GM18951 (cell line): ENCODE results near the gene NAP1L4.

ENCODE experiments used
- POLR2A ChIP-seq: IDR thresholded peaks from 4 replicates; pipeline ENCODE4 v1.6.1; 2011; ENCODE audit warnings: mild to moderate bottlenecking; ENCODE audit not compliant: insufficient read length, insufficient read depth; ENCODE audit errors: extremely low read depth
- in situ Hi-C: fragments of 300-500 bp; cut with MboI; formaldehyde crosslinking; loops from one replicate; pipeline ENCODE4 v1.12.0; 2022; ENCODE audit warnings: low sequenced_read_pairs, mixed read lengths, inconsistent platforms; ENCODE audit not compliant: unreplicated experiment

The NAP1L4 gene

DNA sequence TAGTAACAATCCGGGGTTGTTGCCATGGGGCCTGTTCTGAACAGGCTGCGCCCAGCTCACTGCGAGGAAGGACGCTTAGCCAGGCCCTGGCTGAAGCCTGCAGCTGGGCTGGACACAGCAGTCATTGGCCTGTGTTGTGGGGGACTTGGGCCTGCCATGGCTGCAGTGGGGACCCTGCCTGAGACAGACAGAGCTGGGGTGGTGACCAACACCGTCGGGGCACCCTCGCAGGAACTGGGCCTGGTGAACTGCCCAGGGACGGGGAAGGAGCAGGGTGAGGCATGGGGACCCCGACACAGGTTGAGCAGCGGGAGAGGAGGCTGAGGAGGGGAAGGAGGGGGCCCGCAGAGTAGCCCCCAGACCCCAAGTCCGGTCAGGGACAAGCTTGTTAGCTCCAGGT, 71.8 kb downstream of the NAP1L4 start:
- in situ Hi-C loops = no loop called here

DNA sequence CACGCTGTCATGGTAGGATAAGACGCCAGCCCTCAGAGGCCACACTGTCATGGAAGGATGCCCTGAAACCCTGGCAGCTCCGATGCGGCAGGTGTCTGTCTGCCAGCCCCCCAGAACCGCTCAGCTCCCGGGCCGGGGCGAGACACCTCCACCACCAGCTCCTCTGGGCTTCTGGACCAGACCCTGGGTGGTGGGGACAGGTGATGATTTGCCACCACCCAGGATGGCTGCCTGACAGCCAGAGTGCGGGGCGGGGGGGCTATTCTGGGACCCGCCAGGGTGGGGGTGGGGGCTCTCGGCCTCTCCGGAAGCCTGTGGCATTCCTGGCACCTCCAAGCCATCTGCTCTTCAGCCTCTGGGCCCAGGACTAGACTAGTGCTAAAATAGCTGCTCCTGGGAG, 72.3 kb downstream of the NAP1L4 start:
- TF ChIP-seq POLR2A = no peak
- in situ Hi-C loops = no loop called here

More for the DNA sequence above, 71.8 kb downstream of the NAP1L4 start:
- TF ChIP-seq POLR2A = no peak

DNA sequence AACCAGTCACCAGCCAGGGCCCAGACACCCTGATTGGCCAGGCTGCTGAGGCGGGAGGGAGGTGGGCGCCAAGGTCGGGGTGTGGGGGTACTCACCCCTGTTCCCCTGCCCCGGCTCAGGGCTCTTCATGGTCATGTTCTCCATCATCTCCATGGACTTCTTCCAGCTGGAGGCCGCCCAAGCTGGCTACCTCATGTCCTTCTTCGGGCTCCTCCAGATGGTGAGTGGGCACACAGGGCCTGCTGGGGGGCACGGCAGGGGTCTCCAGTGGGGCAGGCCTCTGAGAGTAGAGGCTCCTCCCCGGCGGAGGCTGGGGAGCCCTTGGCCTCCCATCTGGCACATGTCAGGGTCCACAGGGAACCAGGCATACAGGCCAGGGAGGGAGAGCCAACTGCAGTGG, 72.9 kb downstream of the NAP1L4 start:
- in situ Hi-C loops = no loop called here
- no peak for TF ChIP-seq POLR2A

DNA sequence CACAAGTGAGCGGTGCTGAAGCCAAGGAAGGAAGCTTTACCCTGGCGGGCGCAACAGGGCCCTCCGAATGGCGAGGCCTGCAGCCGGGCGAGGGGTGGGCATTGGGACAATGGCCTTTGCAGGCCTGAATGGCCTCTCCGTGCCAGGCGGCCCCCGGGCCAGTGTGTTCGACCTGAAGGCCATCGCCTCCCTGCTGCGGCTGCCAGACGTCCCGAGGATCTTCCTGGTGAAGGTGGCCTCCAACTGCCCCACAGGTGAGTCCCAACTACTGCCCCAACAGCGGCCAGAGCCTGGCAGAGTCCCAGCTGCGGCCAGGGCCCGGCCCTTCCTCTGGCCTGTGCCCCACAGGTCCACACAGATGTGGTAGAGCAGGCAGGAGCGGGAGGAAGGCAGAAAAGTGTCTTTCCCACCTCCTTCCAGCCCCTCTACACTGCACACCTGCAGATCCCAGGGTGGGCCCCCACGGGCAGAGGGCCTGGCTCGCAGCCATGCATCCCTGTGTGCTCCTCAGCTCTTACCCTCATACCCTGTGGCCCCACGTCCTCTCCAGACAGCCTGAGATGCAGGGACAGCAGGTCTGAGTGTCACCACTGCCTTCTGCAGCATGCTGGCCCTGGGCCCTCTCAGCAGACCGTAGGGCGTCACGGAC, 74.2 kb downstream of the NAP1L4 start:
- no peak for TF ChIP-seq POLR2A
- in situ Hi-C loops = no loop called here

DNA sequence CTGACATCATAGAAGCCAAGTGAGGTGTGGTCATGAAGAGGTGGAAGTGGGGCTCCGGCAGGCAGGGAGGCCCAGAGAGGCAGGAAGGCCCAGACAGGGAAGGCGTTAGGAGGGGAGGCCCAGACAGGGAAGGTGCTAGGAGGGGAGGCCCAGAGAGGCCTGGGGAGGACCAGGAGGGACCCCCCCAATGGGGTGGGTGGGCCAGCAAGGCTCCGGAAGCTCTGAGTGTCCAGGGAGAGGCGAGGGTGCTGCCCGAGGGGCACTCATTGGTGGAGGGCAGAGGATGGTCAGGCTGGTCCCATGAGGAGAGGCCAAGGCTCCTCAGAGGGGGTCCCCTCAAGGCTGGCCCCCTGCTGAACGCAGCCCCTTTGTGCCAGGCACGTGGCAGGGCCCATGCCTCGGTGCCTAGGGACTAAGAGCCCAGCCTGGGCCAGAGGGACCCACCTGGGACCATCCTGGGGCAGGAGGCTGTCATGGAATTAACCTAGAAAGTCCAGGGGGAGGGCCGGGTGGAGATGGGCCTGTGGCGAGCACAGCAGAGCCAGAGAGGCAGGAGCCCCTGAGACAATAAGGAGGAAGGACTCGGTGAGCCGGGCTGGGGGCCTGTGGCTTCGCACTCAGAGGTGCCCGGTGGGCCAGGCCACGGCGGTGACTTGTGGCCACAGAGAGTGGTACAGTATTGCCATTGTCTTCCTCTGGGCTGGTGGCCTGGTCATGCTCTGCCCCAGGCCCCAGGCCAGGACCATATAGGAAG, 75.1 kb downstream of the NAP1L4 start:
- no peak for TF ChIP-seq POLR2A
- in situ Hi-C loops = no loop called here

DNA sequence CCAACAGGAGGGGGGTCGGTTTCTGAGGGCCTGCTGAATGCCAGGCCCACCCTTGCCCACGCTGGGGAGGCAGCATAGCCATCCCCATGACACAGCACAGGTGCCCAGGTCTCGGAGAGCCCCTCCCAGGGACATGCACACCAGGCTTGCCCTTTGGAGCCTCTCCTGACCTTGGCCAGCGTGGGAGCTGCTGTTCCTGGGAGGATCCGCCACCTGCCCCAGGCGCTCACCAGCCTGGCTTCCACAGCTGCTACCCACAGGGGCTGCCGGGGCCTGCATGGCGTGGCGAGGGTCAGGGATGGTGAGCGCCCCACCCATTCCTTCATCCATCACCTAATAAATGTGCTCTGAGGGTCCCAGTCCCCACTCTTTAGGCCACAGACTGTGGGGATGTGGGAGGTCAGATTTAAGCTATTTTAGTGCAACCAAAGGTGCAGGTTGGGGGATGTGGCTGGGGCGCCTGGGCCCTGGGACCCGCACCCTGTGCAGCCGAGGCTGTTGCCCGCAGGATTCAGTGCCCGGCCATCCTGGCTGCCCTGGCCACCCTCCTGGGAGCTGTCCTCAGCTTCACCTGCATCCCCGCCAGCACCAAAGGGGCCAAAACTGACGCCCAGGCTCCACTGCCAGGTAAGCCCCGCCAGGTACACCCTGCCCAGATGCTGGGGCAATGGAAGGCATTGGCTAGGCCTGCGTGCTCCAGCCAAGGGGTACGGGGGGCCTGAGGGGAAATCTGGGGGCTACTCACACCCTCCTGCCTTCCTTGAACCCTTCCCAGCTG, 75.8 kb downstream of the NAP1L4 start:
- no peak for TF ChIP-seq POLR2A
- in situ Hi-C loops = no loop called here

DNA sequence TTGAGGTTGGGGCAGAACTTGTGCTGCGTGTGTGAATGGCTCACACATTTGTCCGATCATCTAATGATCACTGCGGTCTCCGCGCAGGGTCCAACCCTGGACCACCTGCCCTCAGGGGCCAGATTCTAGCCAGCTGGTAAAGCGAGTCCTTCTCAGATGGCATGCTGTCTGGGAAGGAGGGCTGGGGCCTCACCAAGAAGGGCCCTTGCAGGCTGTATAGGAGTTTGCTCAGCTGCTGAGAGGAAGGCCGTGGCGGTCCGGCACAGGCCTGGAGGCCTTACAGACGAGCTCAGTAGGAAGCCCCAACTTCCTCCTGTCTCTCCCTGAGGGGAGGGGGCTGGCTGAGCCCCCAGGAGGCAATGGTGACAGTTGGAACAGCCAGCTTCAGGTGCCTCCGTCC, 76.7 kb downstream of the NAP1L4 start:
- no peak for TF ChIP-seq POLR2A
- in situ Hi-C loops = no loop called here

DNA sequence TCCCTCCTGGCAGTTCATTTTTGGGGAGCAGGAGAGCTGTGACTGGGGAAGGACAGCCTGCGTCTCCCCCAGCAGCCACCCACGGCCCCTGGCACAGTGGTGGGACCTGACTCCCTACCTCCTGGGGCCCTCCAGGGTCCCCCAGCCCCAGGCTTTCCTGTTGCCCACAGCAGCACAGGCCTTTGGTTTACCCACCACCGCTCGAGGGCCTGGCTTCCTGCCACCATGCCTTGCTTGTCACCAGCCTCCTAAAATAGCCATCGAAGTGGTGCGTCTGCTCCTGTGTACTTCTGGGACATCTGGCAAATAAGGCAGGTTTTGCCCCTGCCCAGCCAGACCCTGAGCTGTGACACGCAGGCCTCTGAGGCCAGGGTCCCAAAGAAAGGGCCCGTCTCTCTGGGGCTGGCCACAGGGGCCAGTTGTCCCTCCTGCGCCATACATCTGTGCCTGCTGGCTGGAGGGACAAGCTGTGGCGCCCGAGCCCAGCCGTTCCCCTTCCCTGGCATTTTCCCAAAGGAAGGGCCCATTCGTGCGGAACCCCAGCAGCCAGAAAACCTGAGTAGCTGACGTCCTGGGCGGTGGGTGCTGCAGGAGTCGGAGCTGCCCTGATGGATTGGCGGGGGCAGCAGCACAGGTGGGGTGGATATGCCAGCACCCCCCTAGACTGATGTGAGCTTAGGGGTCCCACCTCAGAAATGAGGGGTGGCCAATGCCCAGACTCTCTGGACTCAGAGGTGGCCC, 77.5 kb downstream of the NAP1L4 start:
- TF ChIP-seq POLR2A = no peak
- in situ Hi-C loops = no loop called here

DNA sequence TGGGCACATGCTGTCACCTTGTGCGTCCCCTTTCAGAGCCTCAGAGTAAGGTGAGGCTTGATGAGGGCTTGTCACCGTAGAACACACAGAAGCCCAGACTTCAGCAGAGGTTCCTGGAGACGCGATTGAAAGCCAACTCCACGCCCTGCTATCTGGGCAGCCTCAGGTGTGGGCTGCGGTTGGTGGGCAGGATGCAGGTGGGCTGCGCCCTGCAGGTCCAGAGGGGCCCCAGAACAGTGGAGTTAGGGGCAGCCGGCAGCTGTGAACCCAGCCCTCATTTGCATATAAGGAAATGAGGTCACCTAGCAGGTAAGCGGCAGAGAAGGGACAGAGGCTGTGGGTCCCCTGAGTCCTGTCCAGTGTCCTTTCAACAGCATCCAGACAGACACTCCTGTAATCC, 78.4 kb downstream of the NAP1L4 start:
- no peak for TF ChIP-seq POLR2A
- in situ Hi-C loops = no loop called here

DNA sequence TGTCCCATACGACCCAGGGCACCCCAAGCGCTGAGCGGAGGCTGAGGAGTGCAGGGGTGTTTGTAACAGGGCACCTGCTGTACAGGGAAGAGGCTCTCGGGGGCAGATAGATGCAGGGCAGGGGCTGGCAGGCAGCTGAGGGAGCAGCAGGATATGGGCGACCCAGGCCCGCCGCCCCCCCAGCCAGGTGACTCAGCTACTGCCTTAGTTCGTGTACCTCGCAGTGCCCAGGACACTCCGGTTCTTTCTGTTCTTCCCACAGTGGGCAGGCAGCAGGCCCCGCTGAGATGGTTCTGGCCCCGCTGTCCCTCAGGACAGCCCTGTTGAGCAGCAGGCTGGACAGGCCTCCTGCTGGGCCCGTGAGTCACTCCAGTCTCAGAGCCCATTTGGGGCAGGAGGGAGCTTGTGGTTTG, 79.1 kb downstream of the NAP1L4 start:
- TF ChIP-seq POLR2A = no peak
- in situ Hi-C loops = no loop called here

DNA sequence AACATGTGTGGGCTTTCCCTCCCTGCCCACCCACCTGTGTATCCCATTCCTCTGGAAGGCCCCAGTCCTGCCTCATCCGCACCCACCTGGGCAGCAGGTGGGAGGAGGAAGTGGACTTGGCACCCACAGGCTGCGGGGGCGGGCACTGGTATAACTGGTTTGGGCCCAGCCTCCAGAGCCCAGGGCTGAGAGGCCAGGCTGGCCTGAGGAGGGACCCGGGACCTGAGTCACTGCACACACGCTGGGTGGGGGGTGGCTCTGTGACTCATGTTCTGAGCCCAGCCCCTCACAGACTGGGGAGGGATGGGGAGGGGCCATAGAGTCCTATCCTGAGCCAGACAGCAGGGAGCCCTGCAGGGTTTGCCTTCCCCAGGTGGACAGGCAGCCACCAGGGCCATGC, 79.6 kb downstream of the NAP1L4 start:
- no peak for TF ChIP-seq POLR2A
- in situ Hi-C loops = no loop called here

DNA sequence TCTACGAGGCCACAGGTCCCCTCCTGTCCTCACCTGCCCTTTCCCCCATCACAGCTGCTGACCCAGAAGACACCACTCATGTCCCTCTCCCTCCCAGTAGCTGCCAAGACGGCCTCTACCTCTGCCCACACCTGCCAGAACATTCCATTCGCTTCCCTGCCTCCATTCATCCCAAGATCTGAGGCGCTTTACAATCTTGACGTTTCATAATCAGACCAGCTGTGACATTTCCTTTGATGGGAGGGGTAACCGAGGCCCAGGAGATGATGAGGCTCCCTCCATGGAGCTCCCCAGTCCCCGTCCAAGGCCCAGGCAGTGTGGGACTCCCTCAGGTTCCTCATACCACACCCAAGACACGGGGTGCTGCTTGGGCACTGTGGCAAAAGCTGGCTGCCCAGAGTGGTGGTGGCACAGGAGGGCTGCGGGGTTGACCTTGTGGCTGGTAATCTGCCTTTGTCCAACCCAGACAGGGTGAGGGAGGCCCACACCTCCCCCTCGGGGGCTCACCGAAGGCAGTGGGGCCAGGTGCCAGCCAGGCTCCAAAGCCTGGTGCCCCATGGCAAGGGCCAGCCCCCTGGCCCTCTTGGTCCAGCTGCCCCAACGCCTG, 80.2 kb downstream of the NAP1L4 start:
- in situ Hi-C loops = no loop called here
- no peak for TF ChIP-seq POLR2A
